IMR-90 (cell line): Measurements from ENCODE around the gene PPP1R12B. TPM values are rescaled to one million over a fixed set of nuclear protein-coding genes. Genes with fewer than 3 reads are reported as not detected.

ENCODE experiments used
- ATAC-seq: fragments of 200-7000 bp; cut with Tn5 transposase; 2 replicates; pipeline ENCODE4 v1.9.1; 2020; ENCODE audit warnings: low read depth, mild to moderate bottlenecking, moderate library complexity
- BruUV-seq: library from RNA; stranded (reverse); fragments of 400-500 nt; replicated peaks from 2 replicates; lab custom pipeline; 2021; lab: Mats Ljungman, UMichigan
- CTCF ChIA-PET: fragments of 300-600 bp; formaldehyde crosslinking; extraction: SDS; loops from one replicate; lab custom pipeline; 2021; ENCODE audit warnings: antibody characterized with exemption; lab: Yijun Ruan, JAX
- POLR2A ChIA-PET: fragments of 300-600 bp; sonication (Branson Sonifier 250); formaldehyde crosslinking; loops from one replicate; lab custom pipeline; 2022; ENCODE audit warnings: antibody characterized with exemption; ENCODE audit not compliant: unreplicated experiment; lab: Charles Lee
- DNase-seq: peaks from one replicate; pipeline ENCODE4 v3.0.0; 2013
- H2AFZ ChIP-seq: replicated peaks from 2 replicates; pipeline ENCODE3; 2013; ENCODE audit warnings: low read length, mild to moderate bottlenecking; ENCODE audit not compliant: poor library complexity
- H2AK5ac ChIP-seq: 2 replicates; pipeline ENCODE4 v1.6.1; 2013; ENCODE audit warnings: low read depth, low read length, inconsistent platforms
- H2AK9ac ChIP-seq: replicated peaks from 2 replicates; pipeline ENCODE3; 2013; ENCODE audit warnings: mild to moderate bottlenecking, low read depth, low read length, moderate library complexity; ENCODE audit not compliant: poor library complexity
- H2BK120ac ChIP-seq: 2 replicates; pipeline ENCODE4 v1.6.1; 2013; ENCODE audit warnings: low read depth, low read length, inconsistent platforms
- H2BK15ac ChIP-seq: 3 replicates; pipeline ENCODE4 v1.6.1; 2013; ENCODE audit warnings: low read depth, low read length, inconsistent platforms
- H2BK20ac ChIP-seq: 2 replicates; pipeline ENCODE4 v1.6.1; 2013; ENCODE audit warnings: low read depth, mild to moderate bottlenecking, inconsistent platforms, low read length, moderate library complexity
- H2BK5ac ChIP-seq: 2 replicates; pipeline ENCODE4 v1.6.1; 2013; ENCODE audit warnings: mild to moderate bottlenecking, low read depth, low read length, inconsistent platforms; ENCODE audit not compliant: poor library complexity, severe bottlenecking
- H3K14ac ChIP-seq: replicated peaks from 2 replicates; pipeline ENCODE4 v1.6.1; 2013; ENCODE audit warnings: low read depth, low read length, inconsistent platforms
- H3K18ac ChIP-seq: 2 replicates; pipeline ENCODE4 v1.6.1; 2013; ENCODE audit warnings: low read depth, low read length, control low read depth
- H3K23ac ChIP-seq: 2 replicates; pipeline ENCODE4 v1.6.1; 2013; ENCODE audit warnings: low read depth, low read length, inconsistent platforms
- H3K27ac ChIP-seq: 2 replicates; pipeline ENCODE4 v1.5.1; 2013; ENCODE audit warnings: mild to moderate bottlenecking, control low read depth, low read length; ENCODE audit not compliant: insufficient read depth
- H3K27me3 ChIP-seq: 2 replicates; pipeline ENCODE4 v1.6.1; 2013; ENCODE audit warnings: low read length; ENCODE audit not compliant: control insufficient read depth, insufficient read depth
- H3K36me3 ChIP-seq: 2 replicates; pipeline ENCODE4 v1.6.1; 2013; ENCODE audit warnings: low read length, mixed read lengths; ENCODE audit not compliant: control insufficient read depth, insufficient read depth
- H3K4ac ChIP-seq: 2 replicates; pipeline ENCODE4 v1.6.1; 2013; ENCODE audit warnings: low read depth, low read length, inconsistent platforms
- H3K4me1 ChIP-seq: 2 replicates; pipeline ENCODE4 v1.6.1; 2013; ENCODE audit warnings: low read length, mixed read lengths; ENCODE audit not compliant: control insufficient read depth, insufficient read depth
- H3K4me2 ChIP-seq: 2 replicates; pipeline ENCODE4 v1.6.1; 2013; ENCODE audit warnings: low read depth, mild to moderate bottlenecking, control low read depth, low read length, moderate library complexity
- H3K4me3 ChIP-seq: 2 replicates; pipeline ENCODE4 v1.5.1; 2013; ENCODE audit warnings: low read depth, mild to moderate bottlenecking, control low read depth, low read length, moderate library complexity; ENCODE audit not compliant: insufficient read depth
- H3K56ac ChIP-seq: 2 replicates; pipeline ENCODE4 v1.6.1; 2013; ENCODE audit warnings: low read length, inconsistent platforms; ENCODE audit not compliant: insufficient read depth; ENCODE audit errors: extremely low read depth
- H3K79me1 ChIP-seq, 2 experiments: 2 replicates each; pipeline ENCODE4 v1.6.1; 2013; ENCODE audit warnings: low read length in 2 of 2, inconsistent platforms in 1 of 2, low read depth in 1 of 2
- H3K9ac ChIP-seq: 2 replicates; pipeline ENCODE4 v1.6.1; 2013; ENCODE audit warnings: low read depth, low read length, control low read depth
- H3K9me1 ChIP-seq: 2 replicates; pipeline ENCODE4 v1.6.1; 2013; ENCODE audit warnings: low read length, inconsistent platforms; ENCODE audit not compliant: insufficient read depth
- H3K9me3 ChIP-seq: 2 replicates; pipeline ENCODE4 v1.6.1; 2013; ENCODE audit warnings: low read length; ENCODE audit not compliant: control insufficient read depth, insufficient read depth
- H4K20me1 ChIP-seq: 2 replicates; pipeline ENCODE4 v1.6.1; 2013; ENCODE audit warnings: low read length, inconsistent platforms; ENCODE audit not compliant: insufficient read depth
- H4K5ac ChIP-seq: 2 replicates; pipeline ENCODE4 v1.6.1; 2013; ENCODE audit warnings: mild to moderate bottlenecking, low read depth, low read length, control low read depth
- H4K8ac ChIP-seq, 2 experiments: 2 replicates each; pipeline ENCODE4 v1.6.1; 2013; ENCODE audit warnings: low read depth in 2 of 2, low read length in 2 of 2, control low read depth in 1 of 2, inconsistent platforms in 1 of 2
- H4K91ac ChIP-seq: 2 replicates; pipeline ENCODE4 v1.6.1; 2013; ENCODE audit warnings: low read depth, low read length, inconsistent platforms; ENCODE audit not compliant: insufficient read depth
- BHLHE40 ChIP-seq: fragments of 150-350 bp; IDR thresholded peaks from 2 replicates; pipeline ENCODE4 v1.6.1; 2016; ENCODE audit warnings: mild to moderate bottlenecking, low read depth, low read length
- CEBPB ChIP-seq: IDR thresholded peaks from 2 replicates; pipeline ENCODE4 v1.6.1; 2012; ENCODE audit warnings: low read depth, low read length, improper control_type of control experiment
- CHD1 ChIP-seq: IDR thresholded peaks from 2 replicates; pipeline ENCODE4 v1.6.1; 2012; ENCODE audit warnings: low read depth, low read length, improper control_type of control experiment
- CTCF ChIP-seq: conservative IDR thresholded peaks from 2 replicates; pipeline ENCODE4 v1.5.1; 2012; ENCODE audit warnings: mild to moderate bottlenecking, low read depth, low read length, improper control_type of control experiment
- ELK1 ChIP-seq: fragments of 150-350 bp; IDR thresholded peaks from 2 replicates; pipeline ENCODE4 v1.6.1; 2016; ENCODE audit warnings: low read depth, mild to moderate bottlenecking, low read length, moderate library complexity, borderline replicate concordance
- FOS ChIP-seq: fragments of 150-350 bp; IDR thresholded peaks from 2 replicates; pipeline ENCODE4 v1.6.1; 2016; ENCODE audit warnings: low read depth, low read length
- MAFK ChIP-seq: IDR thresholded peaks from 2 replicates; pipeline ENCODE4 v1.6.1; 2012; ENCODE audit warnings: low read depth, low read length, improper control_type of control experiment
- MAZ ChIP-seq: IDR thresholded peaks from 2 replicates; pipeline ENCODE4 v1.6.1; 2012; ENCODE audit warnings: low read depth, mild to moderate bottlenecking, low read length, improper control_type of control experiment, moderate library complexity, borderline replicate concordance
- MXI1 ChIP-seq: IDR thresholded peaks from 2 replicates; pipeline ENCODE4 v1.6.1; 2012; ENCODE audit warnings: low read depth, mild to moderate bottlenecking, low read length, moderate library complexity, borderline replicate concordance
- NFE2L2 ChIP-seq: fragments of 150-350 bp; IDR thresholded peaks from 2 replicates; pipeline ENCODE4 v1.6.1; 2016; ENCODE audit warnings: low read depth, mild to moderate bottlenecking, low read length
- POLR2A ChIP-seq: IDR thresholded peaks from 2 replicates; pipeline ENCODE4 v1.6.1; 2012; ENCODE audit warnings: mild to moderate bottlenecking, low read depth, low read length
- RAD21 ChIP-seq: IDR thresholded peaks from 2 replicates; pipeline ENCODE4 v1.6.1; 2012; ENCODE audit warnings: low read length, improper control_type of control experiment
- RCOR1 ChIP-seq: IDR thresholded peaks from 2 replicates; pipeline ENCODE4 v1.6.1; 2012; ENCODE audit warnings: mild to moderate bottlenecking, low read length, improper control_type of control experiment; ENCODE audit not compliant: insufficient replicate concordance
- RFX5 ChIP-seq: IDR thresholded peaks from 2 replicates; pipeline ENCODE4 v1.8.0; 2012; ENCODE audit warnings: low read depth, mild to moderate bottlenecking, low read length, moderate library complexity
- SMC3 ChIP-seq: fragments of 150-350 bp; IDR thresholded peaks from 2 replicates; pipeline ENCODE4 v1.6.1; 2016; ENCODE audit warnings: low read depth, mild to moderate bottlenecking, antibody characterized with exemption, low read length, moderate library complexity
- WGBS, 2 experiments: methylation state at CpG; one replicate each; pipeline versions ENCODE4 v1.1.5 to v1.1.7; 2013; ENCODE audit warnings: missing lambda C conversion rate in 2 of 2; ENCODE audit not compliant: insufficient read length in 1 of 2; ENCODE audit errors: extremely low coverage in 2 of 2; 5-methylcytosine and 5-hydroxymethylcytosine counted together
- dilution Hi-C: fragments of 300-500 bp; cut with HindIII; formaldehyde crosslinking; loops from one replicate; pipeline ENCODE4 v1.14.3; 2018; ENCODE audit warnings: low sequenced_read_pairs; ENCODE audit not compliant: unreplicated experiment
- in situ Hi-C: fragments of 300-500 bp; cut with MboI; formaldehyde crosslinking; loops from 3 replicates; pipeline ENCODE4 v1.14.3; 2019; ENCODE audit warnings: low sequenced_read_pairs, inconsistent platforms, mixed read lengths
- intact Hi-C: fragments of 100-400 bp; cut with micrococcal nuclease; formaldehyde crosslinking; loops from 2 replicates; pipeline ENCODE4 v1.10.0; 2022
- polyA plus RNA-seq, 3 experiments: library from polyadenylated mRNA; depleted of rRNA; stranded (reverse); fragments of >200 nt; gene quantifications; 2 replicates each; pipeline ENCODE4 v1.2.3, GENCODE V29; 2012; ENCODE audit warnings: low replicate concordance in 1 of 3
- total RNA-seq: library from RNA; depleted of rRNA; stranded (reverse); fragments of >200 nt; gene quantifications from 2 replicates; pipeline ENCODE4 v1.2.3, GENCODE V29; 2012

The PPP1R12B gene
- total and polyA plus RNA-seq, 2 of the 4 experiments (the other 2 are of a cell fraction), result 8.5 to 12.0 TPM

- Histone ChIP-seq H2BK15ac (no peak overlapping the region), H3K14ac (no peak overlapping the region), H3K79me1 (peaks cover 9 to 15% of the 10 kb centered on the region in 2 experiments; a peak in 2 of 4 replicates), H3K36me3 (no peaks in the 10 kb centered on the region), H4K20me1 (no peaks in the 10 kb centered on the region; the same call in 1 of the 2 replicates), H2BK120ac (no peak overlapping the region), H2BK5ac (no peak overlapping the region), H4K91ac (no peak overlapping the region), H3K4me3 (no peak overlapping the region), H3K27me3 (no peaks in the 10 kb centered on the region), H2AK5ac (no peak overlapping the region), H2AK9ac (no peak overlapping the region), H3K9me3 (no peaks in the 10 kb centered on the region), H3K27ac (no peak overlapping the region), H3K23ac (no peak overlapping the region), H3K4me2 (no peak overlapping the region), H3K9me1 (no peaks in the 10 kb centered on the region), H3K4ac (no peak overlapping the region), H3K56ac (no peak overlapping the region), H2AFZ (no peak overlapping the region), H4K8ac (no peak overlapping the region), H3K9ac (no peak overlapping the region), H2BK20ac (no peak overlapping the region), H3K4me1 (peaks cover 2% of the 10 kb centered on the region), H3K18ac (no peak overlapping the region), H4K5ac (no peak overlapping the region)
- intact Hi-C loops, result no loop called here
- no peak for DNase-seq
- TF ChIP-seq MAFK (no peak), CTCF (no peak), NFE2L2 (no peak), RCOR1 (no peak), MXI1 (no peak), CHD1 (no peak), SMC3 (no peak), RAD21 (no peak), CEBPB (no peak), BHLHE40 (no peak), RFX5 (no peak), ELK1 (no peak), MAZ (no peak), POLR2A (no peak), FOS (no peak)
- ChIA-PET CTCF (no interaction called here), POLR2A (no interaction called here)
- 100% methylated on average over 1 of the region's 2 CpGs; no CpG with 5 or more reads in 1 of the 2 experiments for WGBS, 2 experiments
- in situ Hi-C loops, result no loop called here
- ATAC-seq, result no peak
- no TSS peak for BruUV-seq
- dilution Hi-C loops, result no loop called here
Measured at GRCh38 chr1:202361224-202361623, 12.7 kb downstream of the PPP1R12B start.
